NCI-H446 treated with DMSO at 0.1 percent for 48 hours (cell line): Measurements from ENCODE around the gene ABHD1.
A peak's percentile ranks its signal among the peaks of the same experiment; 100 is the strongest.
"Not testable (repeated sequence)": the region's sequence is repeated elsewhere in the genome, so short reads cannot be mapped to it uniquely, and the experiment has no call there.

ENCODE experiments used
- DNase-seq: peaks from one replicate; lab custom pipeline; 2025; lab: John Stamatoyannopoulos, UW

Gene ABHD1

DNA sequence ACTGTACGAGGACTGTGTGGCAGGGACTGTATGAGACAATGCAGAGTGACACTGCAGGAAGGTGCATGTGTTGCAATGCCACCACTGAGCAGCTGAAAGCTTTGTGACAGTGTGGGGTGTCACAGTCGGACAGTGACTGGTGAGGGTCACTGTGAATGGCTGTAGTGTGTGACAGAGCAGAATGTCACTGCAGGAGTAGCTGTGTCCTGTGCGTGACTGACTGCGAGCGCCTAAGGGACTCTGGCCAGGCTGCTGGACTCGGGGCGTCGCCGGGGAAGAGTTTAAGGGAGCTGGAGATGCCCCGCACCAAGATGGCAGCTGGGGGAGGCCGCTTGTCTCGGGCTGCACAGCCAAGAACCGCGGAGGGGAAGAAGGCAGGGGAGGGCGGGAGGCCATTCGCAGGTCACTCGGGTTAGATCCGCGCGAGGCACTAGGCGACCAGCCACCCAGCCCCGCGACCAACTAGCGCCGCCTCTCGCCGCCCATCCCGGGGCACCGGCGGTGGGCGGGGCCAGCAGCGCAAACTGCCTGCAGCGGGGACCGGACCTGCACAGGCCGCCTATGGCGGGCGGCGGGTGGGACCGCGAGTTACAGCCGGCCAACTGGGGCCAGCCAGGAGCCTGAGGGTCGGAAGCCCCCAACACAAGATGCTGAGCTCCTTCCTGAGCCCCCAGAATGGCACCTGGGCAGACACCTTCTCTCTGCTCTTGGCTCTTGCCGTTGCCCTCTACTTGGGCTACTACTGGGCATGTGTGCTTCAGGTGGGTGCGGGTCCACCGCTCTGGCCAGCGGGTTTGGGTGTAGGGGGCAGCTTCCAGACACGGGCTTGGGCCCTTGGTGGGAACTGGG lies at the start of gene ABHD1:
ABHD1 (plus strand) TSS at position 514 of the 849 bp plus-strand sequence; CDS start at position 648, 134 bp downstream.
- DNase-seq = no peak

DNA sequence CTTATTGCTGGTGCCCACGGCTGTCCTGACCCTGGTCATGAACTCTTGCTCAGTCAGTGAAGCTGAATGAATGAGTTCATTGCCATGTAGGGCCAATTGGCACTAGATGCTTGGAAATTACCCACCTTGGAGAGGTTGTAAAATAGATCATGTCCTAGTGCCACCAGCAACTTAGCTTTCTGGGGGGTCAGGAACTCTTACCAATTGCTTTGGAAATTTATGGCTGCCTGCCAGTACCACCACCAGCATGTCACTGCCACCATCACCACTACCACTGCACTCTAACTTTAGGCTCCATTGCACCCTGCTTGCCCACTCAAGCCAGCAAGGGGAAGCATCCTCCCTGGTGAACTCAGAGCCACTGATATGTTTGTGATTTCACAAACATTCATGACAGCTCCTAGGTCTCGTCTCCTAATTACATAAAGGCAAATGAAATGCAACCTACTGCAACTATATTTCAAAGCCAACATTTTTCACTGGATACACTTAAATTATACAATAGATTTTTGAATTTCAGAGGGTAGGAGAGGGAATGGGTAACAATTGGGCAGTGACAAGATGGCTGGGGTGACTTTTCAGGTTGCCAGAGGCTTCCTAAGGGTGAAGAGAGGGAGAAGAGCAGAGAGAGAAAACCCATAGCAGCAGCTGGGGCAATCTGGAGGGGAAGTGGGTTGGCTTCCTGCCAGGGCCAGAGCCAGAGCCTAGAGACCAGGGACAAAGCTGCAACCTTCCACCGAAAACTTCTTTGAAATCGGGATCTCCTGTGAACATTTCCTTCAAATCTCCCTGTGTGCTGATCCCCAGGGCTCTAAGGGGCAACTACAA lies 48.7 kb upstream of the ABHD1 start:
- peak; percentile 27 for DNase-seq

DNA sequence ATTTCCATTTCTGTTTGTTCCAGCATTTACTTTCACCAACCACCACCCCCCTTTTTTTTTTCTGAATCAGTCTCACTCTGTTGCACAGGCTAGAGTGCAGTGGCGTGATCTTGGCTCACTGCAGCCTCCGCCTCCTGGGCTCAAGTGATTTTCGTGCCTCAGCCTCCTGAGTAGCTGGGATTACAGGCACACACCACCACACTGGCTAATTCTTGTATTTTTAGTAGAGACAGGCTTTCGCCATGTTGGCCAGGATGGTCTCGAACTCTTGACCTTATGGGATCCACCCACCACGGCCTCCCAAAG lies 48.1 kb upstream of the ABHD1 start:
- not testable (repeated sequence) for DNase-seq

DNA sequence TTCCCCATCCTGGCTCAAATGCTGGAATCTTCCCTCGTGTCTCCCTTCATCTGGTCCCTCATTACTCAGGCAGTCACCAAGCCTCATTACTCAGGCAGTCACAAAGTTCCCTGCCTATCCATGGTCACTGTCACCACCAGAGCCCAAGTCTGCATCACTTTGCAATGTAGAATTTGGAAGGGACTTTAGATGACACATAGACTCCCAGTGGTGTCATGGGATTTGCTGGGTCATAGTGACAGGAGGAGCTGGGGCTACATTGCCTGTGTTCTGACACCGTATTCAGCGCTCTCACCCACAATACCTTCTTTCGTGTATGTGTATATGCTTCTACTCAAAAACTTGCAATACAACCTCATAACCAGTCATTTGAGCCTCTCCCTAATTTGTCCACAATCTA lies 47.3 kb upstream of the ABHD1 start:
- DNase-seq = no peak

DNA sequence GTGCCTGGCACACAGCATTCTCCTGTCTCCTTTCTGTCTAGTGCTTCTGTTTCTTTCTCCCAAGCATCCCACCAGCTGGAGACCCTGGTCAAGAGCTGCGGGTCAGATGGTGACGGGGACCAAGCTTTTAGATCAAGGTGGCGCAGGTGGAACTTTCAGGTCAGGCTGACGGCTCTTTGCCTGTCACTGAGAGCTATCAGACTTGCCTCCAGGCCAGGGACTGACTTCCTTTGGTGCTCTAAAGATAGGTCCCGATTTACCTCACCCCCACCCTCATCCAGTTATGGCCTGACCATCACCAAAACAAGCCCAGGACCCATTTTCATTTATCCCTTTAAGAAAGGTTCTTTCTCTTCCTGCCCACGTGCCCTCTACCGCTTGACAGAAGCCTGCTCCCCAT lies 46.4 kb upstream of the ABHD1 start:
- no peak for DNase-seq

DNA sequence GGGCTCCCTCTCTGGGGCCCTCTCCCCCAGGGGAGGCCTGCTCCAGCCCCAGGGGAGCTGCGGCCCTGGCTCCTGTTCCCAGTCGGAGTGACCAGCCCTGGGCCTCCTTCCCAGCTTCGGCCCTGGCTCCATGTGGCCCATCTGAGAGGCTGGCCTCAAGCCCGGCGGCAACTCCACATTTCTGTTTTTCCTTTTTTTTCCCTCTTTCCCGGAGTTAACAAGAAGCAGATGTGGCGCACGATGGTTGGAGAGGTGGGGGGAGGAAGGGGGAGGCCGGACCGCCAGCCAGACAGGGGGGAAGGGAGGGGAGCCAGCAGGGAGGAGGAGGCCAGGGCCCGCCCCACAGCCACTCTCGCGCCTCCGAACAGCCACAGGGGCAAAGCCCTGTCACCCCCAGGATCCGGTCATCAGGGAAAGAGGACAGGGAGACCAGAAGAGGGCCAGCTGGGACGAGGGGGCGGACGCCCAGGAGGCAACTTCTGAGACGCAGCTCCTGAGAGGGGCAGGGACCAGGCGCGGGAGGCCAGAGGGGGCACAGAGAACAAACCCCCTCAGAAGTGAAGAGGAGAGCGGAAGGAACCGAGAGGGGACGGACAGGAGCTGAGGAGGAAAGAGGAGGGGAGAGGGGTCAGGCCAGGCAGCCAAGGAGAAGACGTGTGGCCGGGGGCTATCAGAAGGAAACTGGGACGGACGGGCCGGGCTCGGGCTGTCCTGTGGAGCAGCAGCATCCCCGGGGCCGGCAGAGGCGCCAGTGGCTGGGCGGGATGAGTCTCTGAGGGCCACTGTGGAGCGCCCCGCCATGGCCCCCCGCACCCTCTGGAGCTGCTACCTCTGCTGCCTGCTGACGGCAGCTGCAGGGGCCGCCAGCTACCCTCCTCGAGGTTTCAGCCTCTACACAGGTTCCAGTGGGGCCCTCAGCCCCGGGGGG lies 45.1 kb upstream of the ABHD1 start, which contains the start of gene EMILIN1:
EMILIN1 (plus strand) TSS at position 349 of the 928 bp plus-strand sequence; CDS start at position 800, 451 bp downstream.
- peak; percentile 68 for DNase-seq

DNA sequence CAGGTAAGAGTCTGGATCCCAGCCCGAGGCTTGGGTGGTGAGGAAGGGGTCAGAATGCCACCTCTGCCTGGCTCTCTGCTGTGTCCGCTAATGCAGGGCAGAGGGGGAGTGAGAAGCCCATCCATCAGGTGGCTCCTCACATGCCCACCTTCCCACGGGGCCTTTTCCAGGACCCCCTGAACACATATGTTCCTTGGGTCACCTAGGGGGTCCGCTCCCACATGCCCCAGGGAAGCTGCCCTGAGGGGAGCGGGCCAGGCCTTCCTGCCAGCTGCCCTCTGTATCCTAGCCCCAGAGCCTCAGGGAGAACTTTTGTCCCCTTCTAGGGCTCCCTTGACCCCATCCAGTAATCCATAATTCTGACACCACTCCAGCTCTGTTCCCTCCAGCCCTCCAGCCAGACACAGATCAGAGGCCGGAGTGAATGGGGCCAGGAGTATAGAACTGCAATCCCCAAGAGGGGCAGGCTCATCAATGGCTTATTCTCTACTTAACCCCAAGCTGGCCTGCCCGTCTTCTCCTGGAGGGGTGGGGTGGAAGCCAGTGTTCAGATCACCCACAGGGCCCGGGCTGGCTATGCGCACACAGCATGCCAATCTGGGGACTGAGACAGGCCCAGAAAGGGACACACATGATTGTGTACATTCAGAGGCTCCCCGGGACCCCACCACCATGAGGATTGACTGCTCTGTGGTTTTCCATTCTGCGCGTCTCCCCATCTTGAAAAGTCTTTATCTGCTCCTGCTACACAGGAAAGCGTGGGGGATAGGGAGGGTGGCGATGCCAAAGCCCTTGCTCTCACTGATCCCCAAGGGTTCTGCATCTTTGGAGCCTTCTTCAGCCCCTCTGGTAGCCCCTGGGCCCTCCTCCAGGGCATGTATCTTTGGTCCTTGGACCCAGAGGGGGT lies 44.1 kb upstream of the ABHD1 start:
- DNase-seq = no peak

DNA sequence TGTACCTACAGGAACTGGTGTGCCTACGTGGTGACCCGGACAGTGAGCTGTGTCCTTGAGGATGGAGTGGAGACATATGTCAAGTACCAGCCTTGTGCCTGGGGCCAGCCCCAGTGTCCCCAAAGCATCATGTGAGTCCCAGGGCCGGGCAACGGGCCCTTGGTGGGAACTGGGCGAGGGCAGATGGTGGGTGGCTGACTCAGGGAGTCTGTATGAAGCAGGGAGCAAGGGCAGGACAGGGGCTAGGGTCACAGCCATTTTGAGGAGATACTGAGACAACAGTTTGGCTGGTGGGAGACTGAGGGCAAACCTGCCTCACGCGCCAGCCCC lies 43.5 kb upstream of the ABHD1 start:
- no peak for DNase-seq

DNA sequence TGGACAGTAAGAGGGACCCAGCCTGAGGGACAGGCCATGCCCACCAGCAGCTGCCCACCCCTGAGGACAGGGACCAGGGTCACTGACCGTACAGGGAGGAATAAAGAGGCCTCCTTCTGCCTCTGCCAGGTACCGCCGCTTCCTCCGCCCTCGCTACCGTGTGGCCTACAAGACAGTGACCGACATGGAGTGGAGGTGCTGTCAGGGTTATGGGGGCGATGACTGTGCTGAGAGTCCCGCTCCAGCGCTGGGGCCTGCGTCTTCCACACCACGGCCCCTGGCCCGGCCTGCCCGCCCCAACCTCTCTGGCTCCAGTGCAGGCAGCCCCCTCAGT lies 43.0 kb upstream of the ABHD1 start:
- no peak for DNase-seq

DNA sequence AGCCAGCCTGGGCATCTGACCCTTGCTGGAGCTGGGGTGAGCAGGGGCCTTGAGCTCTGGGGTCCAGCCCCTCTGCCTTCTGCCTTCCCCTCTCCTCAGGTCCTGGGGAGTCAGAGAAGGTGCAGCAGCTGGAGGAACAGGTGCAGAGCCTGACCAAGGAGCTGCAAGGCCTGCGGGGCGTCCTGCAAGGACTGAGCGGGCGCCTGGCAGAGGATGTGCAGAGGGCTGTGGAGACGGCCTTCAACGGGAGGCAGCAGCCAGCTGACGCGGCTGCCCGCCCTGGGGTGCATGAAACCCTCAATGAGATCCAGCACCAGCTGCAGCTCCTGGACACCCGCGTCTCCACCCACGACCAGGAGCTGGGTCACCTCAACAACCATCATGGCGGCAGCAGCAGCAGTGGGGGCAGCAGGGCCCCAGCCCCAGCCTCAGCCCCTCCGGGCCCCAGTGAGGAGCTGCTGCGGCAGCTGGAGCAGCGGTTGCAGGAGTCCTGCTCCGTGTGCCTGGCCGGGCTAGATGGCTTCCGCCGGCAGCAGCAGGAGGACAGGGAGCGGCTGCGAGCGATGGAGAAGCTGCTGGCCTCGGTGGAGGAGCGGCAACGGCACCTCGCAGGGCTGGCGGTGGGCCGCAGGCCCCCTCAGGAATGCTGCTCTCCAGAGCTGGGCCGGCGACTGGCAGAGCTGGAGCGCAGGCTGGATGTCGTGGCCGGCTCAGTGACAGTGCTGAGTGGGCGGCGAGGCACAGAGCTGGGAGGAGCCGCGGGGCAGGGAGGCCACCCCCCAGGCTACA lies 41.4 kb upstream of the ABHD1 start:
- no peak for DNase-seq

DNA sequence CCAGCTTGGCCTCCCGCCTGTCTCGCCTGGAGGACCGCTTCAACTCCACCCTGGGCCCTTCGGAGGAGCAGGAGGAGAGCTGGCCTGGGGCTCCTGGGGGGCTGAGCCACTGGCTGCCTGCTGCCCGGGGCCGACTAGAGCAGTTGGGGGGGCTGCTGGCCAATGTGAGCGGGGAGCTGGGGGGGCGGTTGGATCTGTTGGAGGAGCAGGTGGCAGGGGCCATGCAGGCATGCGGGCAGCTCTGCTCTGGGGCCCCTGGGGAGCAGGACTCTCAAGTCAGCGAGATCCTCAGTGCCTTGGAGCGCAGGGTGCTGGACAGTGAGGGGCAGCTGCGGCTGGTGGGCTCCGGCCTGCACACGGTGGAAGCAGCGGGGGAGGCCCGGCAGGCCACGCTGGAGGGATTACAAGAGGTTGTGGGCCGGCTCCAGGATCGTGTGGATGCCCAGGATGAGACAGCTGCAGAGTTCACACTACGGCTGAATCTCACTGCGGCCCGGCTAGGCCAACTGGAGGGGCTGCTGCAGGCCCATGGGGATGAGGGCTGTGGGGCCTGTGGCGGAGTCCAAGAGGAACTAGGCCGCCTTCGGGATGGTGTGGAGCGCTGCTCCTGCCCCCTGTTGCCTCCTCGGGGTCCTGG lies 40.7 kb upstream of the ABHD1 start:
- DNase-seq = no peak

DNA sequence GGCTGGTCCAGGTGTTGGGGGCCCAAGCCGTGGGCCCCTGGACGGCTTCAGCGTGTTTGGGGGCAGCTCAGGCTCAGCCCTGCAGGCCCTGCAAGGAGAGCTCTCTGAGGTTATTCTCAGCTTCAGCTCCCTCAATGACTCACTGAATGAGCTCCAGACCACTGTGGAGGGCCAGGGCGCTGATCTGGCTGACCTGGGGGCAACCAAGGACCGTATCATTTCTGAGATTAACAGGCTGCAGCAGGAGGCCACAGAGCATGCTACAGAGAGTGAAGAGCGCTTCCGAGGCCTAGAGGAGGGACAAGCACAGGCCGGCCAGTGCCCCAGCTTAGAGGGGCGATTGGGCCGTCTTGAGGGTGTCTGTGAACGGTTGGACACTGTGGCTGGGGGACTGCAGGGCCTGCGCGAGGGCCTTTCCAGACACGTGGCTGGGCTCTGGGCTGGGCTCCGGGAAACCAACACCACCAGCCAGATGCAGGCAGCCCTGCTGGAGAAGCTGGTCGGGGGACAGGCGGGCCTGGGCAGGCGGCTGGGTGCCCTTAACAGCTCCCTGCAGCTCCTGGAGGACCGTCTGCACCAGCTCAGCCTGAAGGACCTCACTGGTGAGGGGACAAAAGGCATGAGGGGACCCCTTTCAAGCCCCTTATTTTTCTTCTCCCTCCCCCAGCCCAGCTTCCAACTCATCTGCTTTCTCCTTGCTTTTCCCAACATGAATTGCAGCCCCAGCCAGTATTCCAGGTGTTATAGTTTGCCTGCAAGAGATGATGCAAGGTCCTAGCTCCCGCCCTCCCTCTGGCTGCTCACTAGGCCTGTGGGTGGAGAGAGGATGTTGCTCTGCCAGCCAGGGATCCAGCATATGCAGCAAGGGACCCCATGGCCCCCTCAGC lies 40.0 kb upstream of the ABHD1 start:
- DNase-seq = no peak

DNA sequence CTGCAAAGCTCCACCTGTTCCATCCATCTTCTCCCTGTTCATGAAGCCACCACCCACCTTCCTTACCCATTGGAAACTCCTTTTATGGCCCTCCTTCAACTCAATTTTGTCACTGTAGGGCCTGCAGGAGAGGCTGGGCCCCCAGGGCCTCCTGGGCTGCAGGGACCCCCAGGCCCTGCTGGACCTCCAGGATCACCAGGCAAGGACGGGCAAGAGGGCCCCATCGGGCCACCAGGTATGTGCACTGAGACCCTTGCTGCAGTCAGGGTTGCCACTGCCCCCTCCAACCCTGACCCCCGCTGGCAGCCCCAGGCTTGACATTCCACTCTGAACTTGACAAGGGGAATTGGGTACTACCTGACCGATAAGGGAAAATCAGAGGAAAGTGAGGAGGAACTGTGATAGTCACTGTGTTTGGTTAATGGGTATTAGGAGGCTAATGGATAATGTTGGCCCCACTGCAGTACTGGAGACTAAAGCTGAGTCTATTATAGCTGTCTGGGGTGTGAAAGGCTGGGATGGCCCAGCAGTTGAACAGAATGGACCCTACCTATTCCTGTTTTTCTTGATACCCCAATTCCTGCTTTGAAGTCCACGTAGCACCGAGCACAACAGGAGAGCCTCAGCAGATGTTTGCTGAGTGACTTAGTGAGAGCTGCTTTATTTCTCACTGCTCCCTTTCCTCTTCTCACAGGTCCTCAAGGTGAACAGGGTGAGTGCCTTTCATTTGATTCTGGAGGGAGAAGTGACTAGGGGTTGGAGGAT lies 39.1 kb upstream of the ABHD1 start:
- no peak for DNase-seq

DNA sequence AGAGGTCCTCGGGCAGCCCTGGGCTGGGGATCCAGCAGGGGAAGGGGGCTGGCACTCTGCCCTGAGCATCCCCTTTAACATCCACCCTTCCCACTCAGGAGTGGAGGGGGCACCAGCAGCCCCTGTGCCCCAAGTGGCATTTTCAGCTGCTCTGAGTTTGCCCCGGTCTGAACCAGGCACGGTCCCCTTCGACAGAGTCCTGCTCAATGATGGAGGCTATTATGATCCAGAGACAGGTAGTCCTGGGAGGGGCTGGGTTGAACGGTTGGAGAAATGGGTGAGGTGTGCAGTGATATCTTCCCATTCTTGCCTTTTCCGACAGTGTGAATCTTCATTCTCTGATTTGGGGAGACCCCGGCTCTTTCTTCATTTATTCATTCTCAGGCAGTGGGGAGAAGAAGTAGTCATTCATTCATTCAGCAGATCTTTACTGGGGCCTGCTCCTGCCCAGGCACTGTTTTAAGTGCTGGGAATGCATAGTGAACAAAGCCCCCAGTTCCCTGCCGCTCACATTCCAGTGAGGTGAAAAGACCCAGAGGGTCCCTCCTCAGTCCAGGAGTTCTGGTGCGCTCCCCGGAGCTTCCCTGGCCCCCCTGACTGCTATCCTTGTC lies 38.4 kb upstream of the ABHD1 start:
- no peak for DNase-seq

DNA sequence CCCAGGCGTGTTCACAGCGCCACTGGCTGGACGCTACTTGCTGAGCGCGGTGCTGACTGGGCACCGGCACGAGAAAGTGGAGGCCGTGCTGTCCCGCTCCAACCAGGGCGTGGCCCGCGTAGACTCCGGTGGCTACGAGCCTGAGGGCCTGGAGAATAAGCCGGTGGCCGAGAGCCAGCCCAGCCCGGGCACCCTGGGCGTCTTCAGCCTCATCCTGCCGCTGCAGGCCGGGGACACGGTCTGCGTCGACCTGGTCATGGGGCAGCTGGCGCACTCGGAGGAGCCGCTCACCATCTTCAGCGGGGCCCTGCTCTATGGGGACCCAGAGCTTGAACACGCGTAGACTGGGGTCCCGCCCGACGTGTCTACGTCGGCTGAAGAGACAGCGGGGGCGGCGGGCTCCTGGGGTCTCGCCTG lies 37.9 kb upstream of the ABHD1 start:
- no peak for DNase-seq

DNA sequence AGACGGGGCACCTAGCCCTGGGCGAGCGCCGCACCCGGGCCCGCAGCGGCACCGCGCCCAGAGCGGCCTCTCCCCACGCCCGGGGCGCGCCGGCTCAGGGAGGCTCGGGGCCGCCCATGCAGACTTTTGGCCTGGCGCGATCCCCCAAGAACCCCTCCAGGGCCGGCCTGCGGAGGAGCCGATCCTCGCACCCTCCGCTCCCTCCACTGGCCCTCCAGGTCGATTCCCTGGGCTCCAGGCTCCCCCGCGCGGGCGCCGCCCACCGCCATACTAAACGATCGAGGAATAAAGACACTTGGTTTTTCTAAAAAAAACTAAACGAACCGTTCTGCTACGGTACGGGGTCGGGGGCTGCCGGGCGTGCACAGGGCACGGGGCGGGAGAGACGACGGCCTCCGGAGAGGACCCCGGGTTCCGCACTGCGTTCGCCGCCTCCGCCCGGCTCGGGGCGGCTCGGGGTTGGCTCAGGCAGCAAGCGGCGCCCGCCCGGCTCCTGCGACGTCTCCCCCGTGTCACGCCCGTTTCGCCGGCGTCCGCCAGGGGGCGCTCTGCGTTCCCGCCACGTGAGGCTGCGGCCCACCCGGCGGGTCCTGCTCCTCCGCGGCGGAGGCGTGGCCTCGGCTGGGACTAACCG lies 37.4 kb upstream of the ABHD1 start:
- DNase-seq = peak; percentile 76
